IMR-90 (cell line): ENCODE data around the gene CIROP.

Experiments
- POLR2A ChIP-seq: IDR thresholded peaks from 2 replicates; pipeline ENCODE4 v1.6.1; 2012; ENCODE audit warnings: mild to moderate bottlenecking, low read depth, low read length
- RCOR1 ChIP-seq: IDR thresholded peaks from 2 replicates; pipeline ENCODE4 v1.6.1; 2012; ENCODE audit warnings: mild to moderate bottlenecking, low read length, improper control_type of control experiment; ENCODE audit not compliant: insufficient replicate concordance
- SMC3 ChIP-seq: fragments of 150-350 bp; IDR thresholded peaks from 2 replicates; pipeline ENCODE4 v1.6.1; 2016; ENCODE audit warnings: low read depth, mild to moderate bottlenecking, antibody characterized with exemption, low read length, moderate library complexity
- TF ChIP-seq, protein P1 (sequence below): conservative IDR thresholded peaks from 2 replicates; pipeline ENCODE4 v1.5.1; 2012; ENCODE audit warnings: mild to moderate bottlenecking, low read depth, low read length, improper control_type of control experiment

DNA sequence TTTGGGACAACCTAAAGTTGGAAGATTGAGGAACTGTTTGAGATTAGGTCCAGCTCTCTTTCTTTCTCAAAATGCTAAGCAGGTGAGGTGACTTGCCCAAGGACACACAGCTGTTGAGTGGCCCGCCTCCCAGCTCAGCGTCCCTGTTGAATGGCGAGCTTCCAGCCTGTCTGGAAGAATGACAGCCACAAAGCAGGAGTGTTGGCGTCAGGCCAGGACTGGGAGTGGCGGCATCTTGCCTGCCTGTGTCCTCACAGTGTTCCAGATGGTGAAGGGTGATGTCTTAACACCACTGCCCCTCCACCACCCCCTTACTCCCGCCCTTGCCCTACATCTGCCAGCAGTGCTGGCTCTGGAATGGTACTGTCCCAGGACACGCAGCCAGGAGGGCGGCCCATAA lies 18.6 kb upstream of the CIROP start:
- TF ChIP-seq, protein P1, sequence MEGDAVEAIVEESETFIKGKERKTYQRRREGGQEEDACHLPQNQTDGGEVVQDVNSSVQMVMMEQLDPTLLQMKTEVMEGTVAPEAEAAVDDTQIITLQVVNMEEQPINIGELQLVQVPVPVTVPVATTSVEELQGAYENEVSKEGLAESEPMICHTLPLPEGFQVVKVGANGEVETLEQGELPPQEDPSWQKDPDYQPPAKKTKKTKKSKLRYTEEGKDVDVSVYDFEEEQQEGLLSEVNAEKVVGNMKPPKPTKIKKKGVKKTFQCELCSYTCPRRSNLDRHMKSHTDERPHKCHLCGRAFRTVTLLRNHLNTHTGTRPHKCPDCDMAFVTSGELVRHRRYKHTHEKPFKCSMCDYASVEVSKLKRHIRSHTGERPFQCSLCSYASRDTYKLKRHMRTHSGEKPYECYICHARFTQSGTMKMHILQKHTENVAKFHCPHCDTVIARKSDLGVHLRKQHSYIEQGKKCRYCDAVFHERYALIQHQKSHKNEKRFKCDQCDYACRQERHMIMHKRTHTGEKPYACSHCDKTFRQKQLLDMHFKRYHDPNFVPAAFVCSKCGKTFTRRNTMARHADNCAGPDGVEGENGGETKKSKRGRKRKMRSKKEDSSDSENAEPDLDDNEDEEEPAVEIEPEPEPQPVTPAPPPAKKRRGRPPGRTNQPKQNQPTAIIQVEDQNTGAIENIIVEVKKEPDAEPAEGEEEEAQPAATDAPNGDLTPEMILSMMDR: no peak
- TF ChIP-seq RCOR1: no peak
- TF ChIP-seq SMC3: no peak
- no peak for TF ChIP-seq POLR2A
